Skeletal muscle cell (primary cell): ENCODE measurements around the gene FREM3.
"Not testable (repeated sequence)": the region's sequence is repeated elsewhere in the genome, so short reads cannot be mapped to it uniquely, and the experiment has no call there.

Source experiments
- DNase-seq: peaks from one replicate; pipeline ENCODE4 v3.0.0-alpha.2; 2010; ENCODE audit warnings: low read depth
- H3K4me3 ChIP-seq: 2 replicates; pipeline ENCODE4 v1.5.1; 2011; ENCODE audit warnings: low read depth, mild to moderate bottlenecking, control low read depth, low read length, moderate library complexity

Gene FREM3

DNA sequence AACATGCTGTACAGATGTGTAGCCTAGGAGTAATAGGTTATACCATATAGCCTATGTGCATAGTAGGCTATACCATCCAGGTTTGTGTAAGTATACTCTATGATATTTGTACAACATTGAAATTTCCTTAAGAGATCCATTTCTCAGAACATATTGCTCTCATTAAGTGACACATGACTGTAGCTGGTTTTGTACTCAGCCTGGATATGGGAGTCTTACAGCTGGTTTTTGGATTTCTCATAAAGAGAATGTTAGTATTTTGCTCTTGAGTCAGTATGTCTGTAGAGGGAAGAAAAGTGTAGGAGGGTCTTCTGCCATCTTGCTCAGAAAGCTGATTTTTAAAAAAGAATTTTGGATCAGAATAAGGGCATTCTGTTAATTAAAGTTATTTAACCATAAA, 101.7 kb downstream of the FREM3 start:
- H3K4me3 ChIP-seq = no peak overlapping the region

GRCh38 chr4:143597276-143597675, 103.2 kb downstream of the FREM3 start:
- no peak overlapping the region for H3K4me3 ChIP-seq
- no peak for DNase-seq

More for the DNA sequence above, 101.7 kb downstream of the FREM3 start:
- no peak for DNase-seq

- no peak for DNase-seq
- no peak overlapping the region for H3K4me3 ChIP-seq
Observed at GRCh38 chr4:143587703-143588102, 112.8 kb downstream of the FREM3 start.

DNA sequence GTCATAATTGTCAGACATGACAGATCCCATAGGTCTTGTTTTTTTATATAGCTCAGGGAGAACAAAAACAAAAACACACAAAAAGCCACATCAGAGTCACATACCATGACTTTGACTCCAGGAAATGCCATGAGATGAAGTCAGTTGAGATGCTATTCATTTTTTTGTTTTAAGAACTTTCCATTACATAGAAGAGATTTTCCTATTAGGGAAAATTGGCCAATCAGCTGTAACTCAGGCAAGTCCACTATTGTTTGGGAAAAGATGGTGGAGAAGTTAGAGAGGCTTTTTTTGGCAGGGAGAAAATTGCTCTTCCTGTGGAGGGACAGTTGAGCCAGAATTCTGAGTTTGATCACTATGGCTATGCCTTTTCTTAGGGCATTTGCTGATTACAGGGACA, 114.4 kb downstream of the FREM3 start:
- DNase-seq = peak; percentile 8
- H3K4me3 ChIP-seq = no peak overlapping the region

DNA sequence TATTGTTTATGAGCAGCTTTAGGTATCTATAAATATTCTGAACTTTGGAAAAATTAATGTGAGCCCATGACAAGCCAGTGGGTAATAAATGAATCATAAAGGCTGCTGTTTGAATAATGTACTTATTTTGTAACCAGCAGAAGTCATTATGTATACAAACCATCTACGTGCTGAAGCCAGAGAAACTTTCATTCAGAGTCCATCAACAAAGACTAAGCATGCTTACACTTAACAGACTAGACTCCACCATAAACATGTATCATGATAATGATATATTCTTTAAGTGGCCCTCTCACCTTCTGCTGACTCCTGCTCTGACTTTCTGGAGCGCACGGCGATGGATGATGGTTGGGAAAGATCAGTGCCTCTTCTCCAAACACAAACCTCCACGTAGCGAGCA, 114.9 kb downstream of the FREM3 start:
- no peak overlapping the region for H3K4me3 ChIP-seq
- DNase-seq = no peak

DNA sequence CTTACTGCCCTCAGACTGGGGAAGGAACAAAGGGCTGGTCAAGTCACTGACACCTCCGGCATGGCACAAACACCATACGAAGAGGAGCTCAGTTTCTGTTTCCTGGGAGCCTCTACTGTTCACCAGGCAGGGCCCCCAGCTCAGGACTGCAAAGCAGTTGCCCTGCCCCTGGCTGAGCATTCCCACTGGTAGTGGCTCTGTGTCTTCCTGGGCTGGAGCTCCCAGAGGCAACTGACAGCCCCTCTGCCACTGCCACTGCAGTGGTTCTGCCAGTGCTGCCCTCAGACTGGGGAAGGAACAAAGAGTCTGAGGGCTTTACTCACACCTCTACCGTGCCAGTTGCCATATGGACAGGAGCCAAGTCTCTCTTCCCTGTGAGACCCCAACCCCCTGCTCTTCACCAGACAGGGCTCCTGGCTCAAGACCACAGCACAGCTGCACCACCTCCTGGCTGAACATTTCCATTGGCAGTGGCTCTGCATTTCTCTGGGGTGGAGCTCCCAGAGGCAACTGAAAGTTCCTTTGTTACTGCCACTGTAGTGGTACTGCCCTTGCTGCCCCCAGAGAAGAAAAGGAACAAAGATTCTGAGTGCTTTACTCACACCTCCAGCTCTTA, 119.0 kb downstream of the FREM3 start:
- H3K4me3 ChIP-seq = no peak overlapping the region
- no peak for DNase-seq

DNA sequence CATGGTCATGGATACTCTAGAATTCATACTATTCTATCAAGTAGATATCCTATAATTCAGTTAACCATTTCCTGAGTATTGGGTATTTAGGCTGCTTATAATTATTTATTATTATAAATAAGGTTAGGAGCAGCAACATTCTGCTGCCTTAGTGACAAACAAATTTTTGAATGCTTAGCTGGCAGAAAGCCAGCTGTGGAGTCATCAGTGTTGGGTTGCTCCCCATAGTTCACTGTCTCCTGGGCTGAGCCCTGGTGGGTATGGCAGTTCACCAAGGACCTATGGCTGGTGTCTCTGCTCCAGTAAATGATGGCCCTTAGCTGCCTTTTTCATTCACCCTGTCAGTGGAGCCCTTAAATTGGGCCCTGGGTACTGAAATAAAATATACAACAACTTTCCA, 125.1 kb downstream of the FREM3 start:
- H3K4me3 ChIP-seq = no peak overlapping the region
- no peak for DNase-seq

GRCh38 chr4:143564472-143564871, 136.0 kb downstream of the FREM3 start:
- H3K4me3 ChIP-seq = no peak overlapping the region
- DNase-seq = no peak

DNA sequence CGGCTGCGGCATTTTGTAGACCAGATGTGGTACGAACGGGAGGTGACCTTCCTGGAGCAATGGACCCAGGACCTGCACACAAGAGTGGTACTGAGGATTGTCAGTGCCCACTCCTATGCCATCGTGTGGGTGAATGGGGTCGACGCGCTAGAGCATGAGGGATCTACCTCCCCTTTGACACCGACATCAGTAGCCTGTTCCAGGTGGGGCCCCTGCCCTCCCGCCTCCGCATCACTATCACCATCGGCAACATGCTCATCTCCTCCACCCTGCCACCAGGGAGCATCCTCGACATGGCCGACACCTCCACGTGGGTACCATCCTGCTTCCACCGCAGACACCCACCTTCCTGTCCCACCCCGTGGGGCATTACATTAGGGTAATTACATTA, 140.7 kb downstream of the FREM3 start:
- DNase-seq = no peak

GRCh38 chr4:143558823-143559756, 141.4 kb downstream of the FREM3 start:
- peak; percentile 9 for DNase-seq
- peak overlapping the region; percentile 56 for H3K4me3 ChIP-seq

More for the DNA sequence above, 140.7 kb downstream of the FREM3 start:
- H3K4me3 ChIP-seq = peak overlapping the region; percentile 56

GRCh38 chr4:143558286-143558685, 142.2 kb downstream of the FREM3 start:
- DNase-seq = no peak
- no peak overlapping the region for H3K4me3 ChIP-seq

DNA sequence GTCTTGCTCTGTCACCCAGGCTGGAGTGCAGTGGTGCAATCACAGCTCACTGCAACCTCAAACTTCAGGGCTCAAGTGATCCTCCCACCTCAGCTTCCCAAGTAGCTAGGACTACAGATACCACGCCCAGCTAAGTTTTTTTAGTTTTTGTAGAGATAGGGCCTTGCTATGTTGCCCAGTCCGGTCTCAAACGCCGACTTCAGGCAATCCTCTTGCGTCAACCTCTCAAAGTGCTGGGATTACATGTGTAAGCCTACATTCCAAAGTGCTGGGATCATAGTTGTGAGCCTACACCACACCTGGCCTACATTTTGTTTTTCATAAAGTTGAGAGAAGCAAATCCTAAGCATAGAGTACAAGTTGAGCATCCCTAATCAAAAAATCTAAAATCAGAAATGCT, 144.8 kb downstream of the FREM3 start:
- no peak overlapping the region for H3K4me3 ChIP-seq
- DNase-seq = no peak

- H3K4me3 ChIP-seq = no peak overlapping the region
- DNase-seq = no peak
Observed at GRCh38 chr4:143554728-143555597, 145.5 kb downstream of the FREM3 start.

DNA sequence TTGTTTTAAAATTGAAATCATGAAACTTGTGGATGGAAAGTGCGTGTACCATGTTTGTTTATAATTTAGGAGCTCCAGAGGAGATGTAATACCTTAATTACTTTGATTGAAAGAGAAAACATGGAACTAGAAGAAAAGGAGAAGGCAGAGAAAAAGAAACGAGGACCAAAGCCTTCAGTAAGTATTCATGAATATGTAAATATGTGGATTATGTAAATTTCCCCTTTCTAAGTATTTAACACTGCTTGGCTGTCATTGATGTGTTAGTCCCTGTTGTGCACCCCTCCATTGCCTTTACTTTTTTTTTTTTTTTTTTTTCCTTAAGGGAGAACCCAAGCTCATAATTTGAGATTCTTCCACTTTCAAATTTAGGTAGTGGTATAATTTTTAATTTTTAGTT, 150.5 kb downstream of the FREM3 start:
- no peak overlapping the region for H3K4me3 ChIP-seq
- DNase-seq = no peak

DNA sequence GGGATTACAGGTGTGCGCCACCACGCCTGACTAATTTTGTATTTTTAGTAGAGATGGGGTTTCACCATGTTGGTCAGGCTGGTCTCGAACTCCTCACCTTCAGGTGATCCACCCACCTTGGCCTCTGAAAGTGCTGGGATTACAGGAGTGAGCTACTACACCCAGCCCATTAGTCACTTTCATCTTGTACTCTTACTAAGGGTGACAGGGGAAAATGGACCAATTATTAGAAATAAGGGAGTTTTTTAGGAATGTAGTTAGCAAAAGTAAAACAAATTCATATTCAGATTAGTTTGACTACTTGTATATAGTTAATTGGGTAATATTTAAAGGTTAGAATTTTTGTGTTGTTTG, 160.8 kb downstream of the FREM3 start:
- no peak for DNase-seq
- H3K4me3 ChIP-seq = no peak overlapping the region

DNA sequence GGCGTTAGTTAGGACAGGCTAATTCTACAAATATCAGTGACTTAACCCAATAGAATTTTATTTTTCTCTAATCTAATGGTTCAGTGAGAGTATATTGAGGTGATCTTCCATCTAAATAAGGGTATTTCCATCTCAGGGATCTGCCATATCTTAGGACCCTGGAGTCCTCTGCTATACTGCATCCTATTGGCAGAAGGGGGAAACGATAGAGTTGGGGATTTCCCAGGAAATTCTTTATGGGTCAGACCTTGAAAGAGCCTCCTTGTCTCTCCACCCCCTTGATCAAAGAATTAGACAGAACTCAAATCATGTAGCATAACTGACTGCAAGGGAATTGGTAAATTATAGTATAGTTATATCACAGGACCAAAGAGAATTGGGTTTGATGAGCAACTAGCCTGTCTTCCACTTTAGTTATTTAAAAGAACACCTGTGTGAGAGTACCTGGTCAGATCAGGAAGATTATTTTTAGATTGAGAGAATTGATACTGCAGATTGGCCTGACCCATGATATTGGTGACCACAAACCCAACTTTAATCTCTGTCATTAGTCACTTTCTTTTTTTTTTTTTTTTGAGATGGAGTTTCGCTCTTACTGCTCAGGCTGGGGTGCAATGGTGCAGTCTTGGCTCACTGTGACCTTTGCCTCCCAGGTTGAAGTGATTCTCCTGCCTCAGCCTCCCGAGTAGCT, 161.4 kb downstream of the FREM3 start:
- no peak overlapping the region for H3K4me3 ChIP-seq
- no peak for DNase-seq

DNA sequence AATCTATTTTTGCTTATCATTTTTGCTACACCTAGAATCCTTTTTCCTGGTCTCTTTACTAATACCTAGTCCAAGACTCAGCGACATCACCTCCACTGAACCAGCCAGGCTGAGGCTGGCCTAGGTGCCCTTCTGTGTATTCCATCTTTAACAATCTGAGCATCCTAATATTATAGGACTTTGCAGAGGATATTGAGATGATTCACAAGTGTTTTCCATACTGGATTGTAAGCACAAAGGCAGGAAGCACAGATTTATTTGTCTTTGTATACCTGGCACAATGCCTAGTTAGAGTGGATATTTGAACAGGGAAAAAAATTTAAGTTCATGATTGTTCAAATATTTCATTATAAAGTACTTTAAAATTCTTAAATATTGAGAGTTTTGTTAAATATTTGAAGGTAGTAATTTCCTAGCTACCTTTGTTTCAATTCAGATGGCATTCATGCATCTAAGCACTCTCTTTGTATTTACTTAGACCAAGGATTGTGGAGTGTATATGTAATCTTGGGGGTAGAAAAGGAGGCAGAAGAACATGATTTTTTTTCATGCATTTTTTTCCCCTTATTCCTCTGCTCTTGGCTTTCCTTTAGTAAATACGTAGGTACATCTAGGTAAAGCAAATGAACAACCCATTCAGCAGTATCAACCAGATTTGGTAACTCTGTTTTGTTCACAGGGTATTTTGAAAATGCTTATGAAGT, 168.5 kb downstream of the FREM3 start:
- DNase-seq = no peak
- no peak overlapping the region for H3K4me3 ChIP-seq

- H3K4me3 ChIP-seq = no peak overlapping the region
- DNase-seq = no peak
Observed at GRCh38 chr4:143531380-143531779, 169.1 kb downstream of the FREM3 start.

DNA sequence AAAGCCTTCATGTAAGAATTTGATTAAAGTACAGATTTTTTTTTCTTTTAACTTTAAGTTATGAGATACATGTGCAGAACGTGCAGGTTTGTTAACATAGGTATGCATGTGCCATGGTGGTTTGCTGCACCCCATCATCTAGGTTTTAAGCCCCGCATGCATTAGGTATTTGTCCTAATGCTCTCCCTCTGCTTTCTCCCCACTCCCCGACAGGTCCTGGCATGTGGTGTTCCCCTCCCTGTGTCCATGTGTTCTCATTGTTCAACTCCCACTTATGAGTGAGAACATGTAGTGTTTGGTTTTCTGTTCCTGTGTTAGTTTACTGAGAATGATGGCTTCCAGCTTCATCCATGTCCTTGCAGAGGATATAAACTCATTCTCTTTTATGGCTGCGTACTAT, 172.4 kb downstream of the FREM3 start:
- H3K4me3 ChIP-seq, DNase-seq: not testable (repeated sequence)
